Measurements from ENCODE around the gene MYO16.

MYO16 gene

DNA sequence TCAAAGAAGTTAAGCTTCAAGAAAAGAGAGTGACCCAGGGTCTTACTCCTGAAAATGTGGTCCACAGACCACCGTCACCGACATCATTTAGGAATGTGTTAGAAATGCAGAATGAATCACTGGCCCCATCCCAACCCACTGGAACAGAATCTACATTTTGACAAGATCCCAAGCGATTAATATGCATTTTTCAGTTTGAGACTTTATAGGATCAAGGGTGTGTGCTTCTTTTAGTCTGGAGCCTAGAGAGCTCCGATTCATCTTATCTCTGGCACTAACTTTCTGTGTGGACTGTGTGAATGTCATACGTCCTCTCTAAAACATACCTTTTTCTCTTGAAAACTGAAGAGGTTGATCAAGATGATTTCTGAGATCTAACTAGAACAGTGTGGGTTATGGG, 484.8 kb downstream of the MYO16 start:
- H3K4me3 Mint-ChIP-seq = no peak overlapping the region
- no peak overlapping the region for H3K27ac Mint-ChIP-seq
- H3K4me1 Mint-ChIP-seq (ENCODE audit: low read depth) = peaks cover 10% of the 10 kb centered on the region
- no peaks in the 10 kb centered on the region for H3K36me3 Mint-ChIP-seq (ENCODE audit: low read depth)
- DNase-seq (ENCODE audit: low spot score) = no peak
- H3K27me3 Mint-ChIP-seq (ENCODE audit: low read depth) = no peaks in the 10 kb centered on the region
- H3K9me3 Mint-ChIP-seq = no peaks in the 10 kb centered on the region

- Mint-ChIP-seq H3K9me3 (no peaks in the 10 kb centered on the region), H3K36me3 (ENCODE audit: low read depth) (no peaks in the 10 kb centered on the region), H3K4me1 (ENCODE audit: low read depth) (peaks cover 10% of the 10 kb centered on the region), H3K27me3 (ENCODE audit: low read depth) (no peaks in the 10 kb centered on the region), H3K27ac (no peak overlapping the region), H3K4me3 (no peak overlapping the region)
- DNase-seq (ENCODE audit: low spot score) = no peak
These were observed 485.6 kb downstream of the MYO16 start for GRCh38 chr13:109114991-109115390.

- H3K36me3 Mint-ChIP-seq (ENCODE audit: low read depth) = no peaks in the 10 kb centered on the region
- peaks cover 4% of the 10 kb centered on the region for H3K4me1 Mint-ChIP-seq (ENCODE audit: low read depth)
- DNase-seq (ENCODE audit: low spot score) = no peak
- no peak overlapping the region for H3K4me3 Mint-ChIP-seq
- no peaks in the 10 kb centered on the region for H3K9me3 Mint-ChIP-seq
- no peak overlapping the region for H3K27ac Mint-ChIP-seq
- H3K27me3 Mint-ChIP-seq (ENCODE audit: low read depth) = no peaks in the 10 kb centered on the region
These were observed 489.1 kb downstream of the MYO16 start for GRCh38 chr13:109118521-109118920.

DNA sequence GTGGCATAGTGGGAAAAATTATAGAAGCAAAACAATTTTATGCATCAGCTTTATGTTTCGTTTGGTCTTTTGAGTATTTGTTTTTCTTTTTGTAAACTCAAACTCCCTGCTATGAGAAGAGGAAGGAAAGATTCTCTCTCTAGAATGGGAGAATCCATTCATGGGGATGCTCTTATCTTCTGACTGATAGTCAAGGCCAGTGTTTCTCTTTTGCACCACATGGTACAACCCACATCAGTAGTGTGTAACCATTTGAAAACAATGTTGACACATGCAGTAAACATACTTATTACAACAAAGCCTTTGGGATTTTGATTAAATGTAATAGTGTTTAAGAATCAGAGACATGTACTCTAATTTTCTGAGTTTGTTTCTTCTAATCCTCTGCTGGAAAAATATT, 490.5 kb downstream of the MYO16 start:
- DNase-seq (ENCODE audit: low spot score) = no peak
- Mint-ChIP-seq H3K27ac (no peak overlapping the region), H3K36me3 (ENCODE audit: low read depth) (no peaks in the 10 kb centered on the region), H3K4me1 (ENCODE audit: low read depth) (no peaks in the 10 kb centered on the region), H3K27me3 (ENCODE audit: low read depth) (no peaks in the 10 kb centered on the region), H3K9me3 (no peaks in the 10 kb centered on the region), H3K4me3 (no peak overlapping the region)

- DNase-seq (ENCODE audit: low spot score) = no peak
- no peak overlapping the region for H3K4me3 Mint-ChIP-seq
- H3K9me3 Mint-ChIP-seq = no peaks in the 10 kb centered on the region
- no peaks in the 10 kb centered on the region for H3K4me1 Mint-ChIP-seq (ENCODE audit: low read depth)
- no peaks in the 10 kb centered on the region for H3K36me3 Mint-ChIP-seq (ENCODE audit: low read depth)
- H3K27ac Mint-ChIP-seq = no peak overlapping the region
- H3K27me3 Mint-ChIP-seq (ENCODE audit: low read depth) = no peaks in the 10 kb centered on the region
These were observed 492.4 kb downstream of the MYO16 start for GRCh38 chr13:109121826-109122225.

GRCh38 chr13:109123971-109124370, 494.6 kb downstream of the MYO16 start:
- no peaks in the 10 kb centered on the region for H3K36me3 Mint-ChIP-seq (ENCODE audit: low read depth)
- no peak for DNase-seq (ENCODE audit: low spot score)
- no peaks in the 10 kb centered on the region for H3K9me3 Mint-ChIP-seq
- no peak overlapping the region for H3K4me3 Mint-ChIP-seq
- no peak overlapping the region for H3K27ac Mint-ChIP-seq
- H3K27me3 Mint-ChIP-seq (ENCODE audit: low read depth) = no peaks in the 10 kb centered on the region
- H3K4me1 Mint-ChIP-seq (ENCODE audit: low read depth) = no peaks in the 10 kb centered on the region

- Mint-ChIP-seq H3K27ac (no peak overlapping the region), H3K4me1 (ENCODE audit: low read depth) (no peaks in the 10 kb centered on the region), H3K9me3 (no peaks in the 10 kb centered on the region), H3K36me3 (ENCODE audit: low read depth) (no peaks in the 10 kb centered on the region), H3K4me3 (no peak overlapping the region), H3K27me3 (ENCODE audit: low read depth) (no peaks in the 10 kb centered on the region)
- DNase-seq (ENCODE audit: low spot score) = no peak
These were observed 496.8 kb downstream of the MYO16 start for GRCh38 chr13:109126178-109126577.

- Mint-ChIP-seq H3K27ac (no peak overlapping the region), H3K27me3 (ENCODE audit: low read depth) (no peaks in the 10 kb centered on the region), H3K4me1 (ENCODE audit: low read depth) (no peaks in the 10 kb centered on the region), H3K36me3 (ENCODE audit: low read depth) (no peaks in the 10 kb centered on the region), H3K4me3 (no peak overlapping the region), H3K9me3 (no peaks in the 10 kb centered on the region)
- DNase-seq (ENCODE audit: low spot score) = no peak
These were observed 497.7 kb downstream of the MYO16 start for GRCh38 chr13:109126891-109127641.

- H3K4me1 Mint-ChIP-seq (ENCODE audit: low read depth) = no peaks in the 10 kb centered on the region
- H3K4me3 Mint-ChIP-seq = no peak overlapping the region
- no peaks in the 10 kb centered on the region for H3K36me3 Mint-ChIP-seq (ENCODE audit: low read depth)
- no peak overlapping the region for H3K27ac Mint-ChIP-seq
- H3K9me3 Mint-ChIP-seq = no peaks in the 10 kb centered on the region
- DNase-seq (ENCODE audit: low spot score) = no peak
- no peaks in the 10 kb centered on the region for H3K27me3 Mint-ChIP-seq (ENCODE audit: low read depth)
These were observed 498.7 kb downstream of the MYO16 start for GRCh38 chr13:109128121-109128520.

DNA sequence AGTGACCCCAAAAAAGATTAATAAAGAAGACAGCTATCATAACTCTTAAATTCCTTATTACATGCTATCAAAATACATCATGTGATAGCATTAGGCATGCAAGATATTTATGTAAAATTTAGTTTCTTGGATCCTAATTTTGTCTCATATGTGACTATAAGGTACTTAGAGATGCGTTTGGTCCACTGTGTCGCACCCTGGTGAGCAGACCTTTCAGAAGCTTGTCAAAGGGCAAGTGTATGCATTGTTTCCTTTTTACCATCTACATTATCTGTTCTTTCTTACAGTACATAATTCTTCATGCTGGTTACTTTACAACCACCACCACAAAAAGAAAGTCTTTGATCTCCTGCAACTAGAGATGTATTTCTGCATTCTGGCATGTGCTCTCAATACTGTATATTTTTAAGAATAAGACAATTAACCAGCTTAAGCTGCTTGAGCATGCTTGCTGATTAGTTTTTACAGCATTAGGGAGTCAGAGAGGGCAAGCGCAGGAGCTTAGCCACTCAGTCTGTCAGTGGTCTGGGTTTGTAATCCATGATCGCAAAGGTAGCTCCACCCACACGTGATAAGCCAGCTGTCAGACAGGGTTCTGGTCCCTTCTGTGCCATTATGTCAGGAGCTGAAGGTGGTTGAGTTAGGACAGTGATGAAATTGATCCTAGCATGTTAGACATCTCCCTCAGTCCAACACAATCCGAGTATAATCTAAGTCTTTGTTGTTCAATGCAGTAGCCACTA, 500.9 kb downstream of the MYO16 start:
- H3K27ac Mint-ChIP-seq = no peak overlapping the region

GRCh38 chr13:109131698-109132257, 502.4 kb downstream of the MYO16 start:
- H3K4me1 Mint-ChIP-seq (ENCODE audit: low read depth) = no peaks in the 10 kb centered on the region
- no peaks in the 10 kb centered on the region for H3K36me3 Mint-ChIP-seq (ENCODE audit: low read depth)
- DNase-seq (ENCODE audit: low spot score) = no peak
- no peaks in the 10 kb centered on the region for H3K9me3 Mint-ChIP-seq
- H3K27ac Mint-ChIP-seq = no peak overlapping the region
- no peaks in the 10 kb centered on the region for H3K27me3 Mint-ChIP-seq (ENCODE audit: low read depth)
- no peak overlapping the region for H3K4me3 Mint-ChIP-seq

More for the DNA sequence above, 500.9 kb downstream of the MYO16 start:
- Mint-ChIP-seq H3K36me3 (ENCODE audit: low read depth) (no peaks in the 10 kb centered on the region), H3K27me3 (ENCODE audit: low read depth) (no peaks in the 10 kb centered on the region), H3K9me3 (no peaks in the 10 kb centered on the region), H3K4me3 (no peak overlapping the region), H3K4me1 (ENCODE audit: low read depth) (no peaks in the 10 kb centered on the region)
- no peak for DNase-seq (ENCODE audit: low spot score)

GRCh38 chr13:109135018-109135417, 505.6 kb downstream of the MYO16 start:
- no peaks in the 10 kb centered on the region for H3K36me3 Mint-ChIP-seq (ENCODE audit: low read depth)
- DNase-seq (ENCODE audit: low spot score) = no peak
- H3K4me1 Mint-ChIP-seq (ENCODE audit: low read depth) = no peaks in the 10 kb centered on the region
- H3K4me3 Mint-ChIP-seq = no peak overlapping the region
- H3K27ac Mint-ChIP-seq = no peak overlapping the region
- peaks cover 6% of the 10 kb centered on the region for H3K27me3 Mint-ChIP-seq (ENCODE audit: low read depth)
- H3K9me3 Mint-ChIP-seq = no peaks in the 10 kb centered on the region

GRCh38 chr13:109136873-109137272, 507.5 kb downstream of the MYO16 start:
- H3K9me3 Mint-ChIP-seq = no peaks in the 10 kb centered on the region
- DNase-seq (ENCODE audit: low spot score) = no peak
- no peak overlapping the region for H3K27ac Mint-ChIP-seq
- no peaks in the 10 kb centered on the region for H3K36me3 Mint-ChIP-seq (ENCODE audit: low read depth)
- H3K4me1 Mint-ChIP-seq (ENCODE audit: low read depth) = no peaks in the 10 kb centered on the region
- no peak overlapping the region for H3K4me3 Mint-ChIP-seq
- peaks cover 13% of the 10 kb centered on the region for H3K27me3 Mint-ChIP-seq (ENCODE audit: low read depth)

DNA sequence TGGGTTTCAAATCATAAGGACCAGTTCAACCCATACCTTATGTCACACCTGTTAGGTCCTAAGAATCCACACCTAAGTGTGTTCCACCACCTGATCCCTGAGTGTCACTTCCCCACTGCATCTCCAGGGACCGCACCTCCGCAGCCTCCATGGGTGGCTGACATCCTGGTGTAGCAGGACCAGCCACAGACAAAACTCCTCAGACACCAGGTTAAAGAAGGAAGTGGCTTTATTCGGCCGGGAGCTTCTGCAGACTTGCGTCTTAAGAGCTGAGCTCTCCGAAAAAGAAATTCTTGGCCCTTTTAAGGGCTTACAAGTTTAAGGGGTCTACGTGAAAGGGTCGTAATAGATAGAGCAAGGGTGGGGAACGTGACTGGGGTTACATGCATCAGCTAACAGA, 509.9 kb downstream of the MYO16 start:
- no peak for DNase-seq (ENCODE audit: low spot score)
- H3K4me3 Mint-ChIP-seq = no peak overlapping the region
- no peaks in the 10 kb centered on the region for H3K9me3 Mint-ChIP-seq
- no peaks in the 10 kb centered on the region for H3K4me1 Mint-ChIP-seq (ENCODE audit: low read depth)
- H3K27ac Mint-ChIP-seq = no peak overlapping the region
- H3K36me3 Mint-ChIP-seq (ENCODE audit: low read depth) = no peaks in the 10 kb centered on the region
- peaks cover 22% of the 10 kb centered on the region for H3K27me3 Mint-ChIP-seq (ENCODE audit: low read depth)

Data from T-helper 2 cell treated with Interferon-gamma antibody and Interleukin-4, amounts not matched to agents 5 μg/mL and 100 μg/mL, for 36 hours (primary cell).